GM18520 (cell line): Measurements from ENCODE around the gene RAPGEF3.

Experiments used
- ATAC-seq: cut with Tn5 transposase; IDR thresholded peaks from one replicate; pipeline ENCODE4 v1.9.1; 2021; ENCODE audit not compliant: unreplicated experiment

RAPGEF3 gene

DNA sequence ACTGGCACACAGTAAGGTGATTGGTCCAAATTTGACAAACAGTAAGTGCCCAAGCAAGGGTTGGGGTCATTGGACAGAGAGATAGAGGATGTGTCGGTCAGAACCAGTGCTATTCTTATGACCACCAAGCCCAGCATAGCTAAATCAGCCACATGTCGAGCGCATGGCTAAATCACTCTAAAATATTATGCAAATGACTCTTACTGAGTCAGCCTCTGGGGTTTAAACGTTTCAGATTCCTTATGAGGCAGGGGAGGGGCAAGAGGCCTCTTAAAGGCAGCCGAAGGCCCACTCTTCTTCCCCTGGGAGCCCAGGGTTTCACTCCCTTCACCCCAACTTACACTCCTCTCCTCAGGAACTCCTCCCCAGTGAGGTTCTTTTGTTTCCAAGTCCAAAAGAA lies 32.8 kb downstream of the RAPGEF3 start:
- peak; percentile 80 for ATAC-seq

GRCh38 chr12:47725091-47725772 lies 33.4 kb downstream of the RAPGEF3 start, which contains the start of gene ENDOU:
Gene ENDOU, minus strand, starts transcription at chr12:47725490. Its CDS starts 77 bp downstream, at chr12:47725413.
- no peak for ATAC-seq

DNA sequence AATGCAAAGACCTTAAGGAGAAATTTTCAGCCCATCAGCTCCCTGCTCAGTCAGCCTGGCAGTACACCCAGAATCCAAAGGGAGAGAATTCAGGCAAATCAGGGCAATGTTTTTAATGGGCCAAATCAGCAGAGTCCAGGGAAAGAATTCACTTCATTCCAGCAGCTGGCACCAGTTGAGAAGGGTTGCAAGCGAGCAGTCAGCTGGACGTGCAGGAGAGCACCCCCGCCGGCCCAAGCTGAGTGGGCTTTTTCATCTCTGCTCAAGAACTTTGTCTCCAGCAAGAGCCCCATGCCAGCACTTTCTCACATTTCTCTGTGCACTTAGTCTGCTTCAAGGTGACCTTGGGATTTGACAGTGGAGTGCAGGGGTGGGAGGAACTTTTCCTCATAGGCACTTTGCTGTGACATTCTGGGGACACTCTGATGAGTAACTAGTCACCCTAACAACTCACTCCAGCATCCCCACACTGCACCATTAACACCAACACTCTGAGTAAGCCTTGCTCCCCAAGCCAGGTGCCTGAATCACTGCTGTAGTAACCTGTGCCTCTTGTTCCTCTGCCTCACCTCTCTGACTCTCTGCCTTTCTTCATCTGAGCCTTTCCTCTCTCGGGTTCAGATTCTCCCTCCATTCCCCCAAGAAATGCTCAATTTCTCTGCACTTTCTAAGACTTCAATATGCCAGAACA lies 35.6 kb downstream of the RAPGEF3 start:
- ATAC-seq = no peak

- ATAC-seq = no peak
Measured at GRCh38 chr12:47722136-47722834, 36.4 kb downstream of the RAPGEF3 start.

GRCh38 chr12:47721431-47721973 lies 37.2 kb downstream of the RAPGEF3 start:
- no peak for ATAC-seq

GRCh38 chr12:47718531-47718930 lies 40.1 kb downstream of the RAPGEF3 start:
- ATAC-seq = no peak

DNA sequence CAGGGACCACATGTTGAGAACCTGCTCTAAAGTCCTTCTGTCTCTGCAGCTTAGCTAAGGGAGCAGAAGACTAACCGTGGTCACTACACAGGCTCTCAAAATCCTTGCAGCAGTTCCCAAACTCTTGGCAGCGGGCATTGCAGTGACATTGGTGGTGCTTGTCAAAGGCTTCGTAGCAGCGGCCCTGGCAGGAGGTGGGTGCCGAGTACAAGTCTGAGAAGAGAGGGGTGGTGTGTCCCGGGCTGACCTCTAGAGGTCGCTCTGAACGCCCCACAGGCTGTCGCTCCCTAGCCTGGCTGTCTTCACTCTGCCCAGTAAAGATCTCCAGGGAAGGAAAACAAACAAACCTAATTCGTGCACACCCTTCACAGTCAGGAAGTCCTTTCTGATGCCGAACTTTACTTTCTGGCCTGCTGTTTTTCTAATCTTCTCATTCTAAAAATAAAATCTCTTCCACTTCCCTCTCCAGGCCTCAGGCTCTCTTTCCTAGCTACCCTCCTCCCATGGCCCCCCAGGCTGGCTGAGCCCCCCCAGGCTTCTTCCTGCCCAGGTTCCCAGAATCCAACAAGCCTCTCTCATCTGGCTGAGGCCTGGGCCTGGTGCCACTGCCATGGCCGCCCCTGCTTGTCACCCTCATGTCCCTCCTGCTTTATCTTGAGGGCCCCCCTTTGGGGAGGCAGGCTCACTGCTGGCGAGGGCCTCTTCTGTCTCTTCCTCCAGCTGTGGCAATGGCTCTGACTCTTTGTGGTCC lies 41.1 kb downstream of the RAPGEF3 start:
- no peak for ATAC-seq

DNA sequence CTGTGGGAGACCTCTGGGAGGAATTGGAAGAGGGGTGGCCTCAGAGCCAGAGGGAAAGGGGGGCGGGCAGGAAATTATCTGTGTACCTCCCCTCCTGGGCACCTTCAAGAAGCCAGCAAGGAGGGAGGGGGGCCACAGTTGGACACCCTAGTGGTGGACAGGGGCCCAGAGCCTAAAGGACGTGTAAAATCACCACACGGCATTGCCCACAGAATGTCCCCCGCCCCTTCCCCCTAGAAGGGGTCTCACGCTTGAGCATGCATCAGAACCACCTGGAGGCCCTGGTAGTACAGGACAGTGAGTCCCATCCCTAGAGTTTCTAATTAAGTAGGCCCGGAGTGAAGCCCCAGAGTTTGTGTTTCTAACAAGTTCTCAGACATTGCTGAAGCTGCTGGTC lies 41.6 kb downstream of the RAPGEF3 start:
- no peak for ATAC-seq

DNA sequence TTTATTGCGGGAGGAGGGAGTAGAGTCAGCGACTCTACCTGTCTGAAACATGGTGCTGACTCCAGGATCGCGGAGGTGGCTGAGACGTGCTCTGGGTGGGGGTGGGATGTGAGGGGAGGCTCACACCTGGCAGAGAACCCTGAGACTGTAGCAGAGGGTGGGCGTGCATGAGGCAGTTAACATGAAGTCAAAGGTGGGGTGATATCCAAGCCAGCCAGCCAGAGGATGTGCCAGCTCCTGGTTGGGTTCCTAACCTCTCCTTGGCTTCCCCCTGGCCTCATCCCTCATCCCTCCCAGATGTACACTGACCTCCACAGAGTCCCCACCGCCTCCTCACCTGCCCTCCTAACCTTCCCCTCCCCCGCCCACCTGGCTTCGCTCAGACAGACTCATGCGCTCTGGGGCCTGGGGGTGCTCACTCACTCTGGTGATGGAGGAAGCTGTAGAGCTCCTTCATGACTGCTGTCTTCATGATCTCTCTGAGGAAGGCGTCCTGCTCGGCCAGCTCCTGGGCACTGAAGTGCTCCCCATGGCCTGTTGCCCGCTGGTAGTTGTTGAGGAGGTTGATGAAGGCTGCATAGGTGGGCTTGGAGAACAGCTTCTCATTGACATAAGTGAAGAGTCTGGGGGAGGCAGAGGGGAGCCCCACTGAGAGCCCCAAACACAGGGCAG lies 42.7 kb downstream of the RAPGEF3 start:
- no peak for ATAC-seq

- ATAC-seq = no peak
Measured at GRCh38 chr12:47715393-47715876, 43.2 kb downstream of the RAPGEF3 start.

DNA sequence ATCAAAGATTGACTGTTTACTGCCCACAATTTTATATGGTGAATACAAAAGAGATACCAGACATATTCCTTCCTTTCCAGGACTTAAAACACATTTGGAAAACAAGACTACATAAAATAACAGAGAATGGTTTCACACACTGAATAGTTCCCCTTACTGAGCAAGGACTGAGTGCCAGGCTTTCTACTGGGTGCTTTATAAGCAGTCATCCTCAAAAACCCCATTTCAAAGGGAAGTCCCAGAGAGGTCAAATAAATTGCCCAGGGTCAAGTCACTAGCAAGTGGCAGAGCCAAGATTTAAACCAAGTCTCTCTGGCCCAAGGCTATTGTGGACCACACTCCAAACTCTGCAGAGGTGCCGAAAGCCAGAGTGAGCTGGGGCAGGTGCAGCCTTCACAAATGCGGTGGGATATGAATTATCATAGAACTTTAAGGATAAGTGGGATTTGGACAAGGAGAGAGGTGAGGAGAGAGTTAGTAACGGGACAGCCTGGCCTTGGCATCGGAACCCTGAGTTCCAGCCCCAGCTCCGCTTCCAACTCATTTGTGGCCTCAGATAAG lies 43.8 kb downstream of the RAPGEF3 start:
- peak; percentile 46 for ATAC-seq

DNA sequence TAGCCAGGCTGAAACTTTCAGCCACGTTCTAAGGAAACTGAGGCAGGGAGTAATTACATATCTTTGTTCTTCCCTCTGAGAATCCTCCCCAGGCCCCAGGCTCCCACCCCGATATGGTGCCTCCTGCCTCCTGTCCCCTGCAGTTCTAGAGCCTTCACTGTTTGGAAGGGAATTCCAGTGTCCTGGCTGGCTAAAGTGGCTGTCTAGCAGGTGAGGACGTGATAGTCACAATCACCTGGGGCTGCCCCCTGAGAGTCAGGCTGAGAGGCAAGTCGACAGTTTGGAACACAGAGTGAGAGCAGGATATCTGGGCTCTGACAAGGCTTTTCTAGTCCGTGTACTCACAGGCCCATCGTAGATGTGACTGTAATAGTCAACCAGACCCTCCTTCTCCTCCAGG lies 46.5 kb downstream of the RAPGEF3 start:
- ATAC-seq = no peak

GRCh38 chr12:47711448-47711847 lies 47.2 kb downstream of the RAPGEF3 start:
- ATAC-seq = no peak

DNA sequence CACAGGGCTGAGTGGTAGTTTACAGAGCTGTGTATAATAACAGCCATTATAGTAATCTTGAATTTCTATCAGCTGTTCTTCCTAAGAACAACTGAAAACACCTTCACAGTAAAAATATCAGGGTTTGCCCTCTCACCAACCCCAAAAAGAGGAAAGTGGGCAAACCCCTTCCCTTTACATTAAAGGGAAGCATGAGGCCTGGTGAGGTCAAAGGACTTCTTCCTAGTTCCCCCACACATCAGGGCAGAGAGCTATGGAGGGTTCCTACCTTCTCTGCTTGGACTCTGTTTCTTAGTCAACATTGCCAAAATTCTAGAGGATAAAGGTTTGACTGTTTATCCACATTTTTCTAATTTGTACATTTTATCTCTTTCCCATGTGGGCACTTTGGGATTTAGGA lies 48.4 kb downstream of the RAPGEF3 start:
- ATAC-seq = no peak

DNA sequence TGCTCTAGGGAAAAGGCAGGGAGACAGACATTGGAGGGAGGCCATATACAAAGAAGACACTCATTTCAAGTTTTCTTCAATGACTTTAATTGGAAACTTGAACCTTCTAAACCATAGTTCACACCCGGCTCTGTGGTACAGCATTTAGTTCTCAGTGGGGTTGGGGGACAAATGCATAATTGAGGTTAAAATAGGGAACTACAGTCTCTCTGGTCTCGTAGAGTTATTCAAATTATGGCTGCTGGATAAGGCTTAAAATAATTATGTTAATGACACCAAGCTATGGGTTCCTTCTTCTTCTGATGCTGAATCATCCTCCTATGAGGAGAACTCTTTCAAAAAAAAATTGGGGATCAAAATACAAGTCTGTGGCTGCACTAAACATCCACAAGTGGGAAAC lies 49.0 kb downstream of the RAPGEF3 start:
- ATAC-seq = no peak

- no peak for ATAC-seq
Measured at GRCh38 chr12:47709237-47709636, 49.4 kb downstream of the RAPGEF3 start.

GRCh38 chr12:47707905-47708543 lies 50.7 kb downstream of the RAPGEF3 start:
- no peak for ATAC-seq

DNA sequence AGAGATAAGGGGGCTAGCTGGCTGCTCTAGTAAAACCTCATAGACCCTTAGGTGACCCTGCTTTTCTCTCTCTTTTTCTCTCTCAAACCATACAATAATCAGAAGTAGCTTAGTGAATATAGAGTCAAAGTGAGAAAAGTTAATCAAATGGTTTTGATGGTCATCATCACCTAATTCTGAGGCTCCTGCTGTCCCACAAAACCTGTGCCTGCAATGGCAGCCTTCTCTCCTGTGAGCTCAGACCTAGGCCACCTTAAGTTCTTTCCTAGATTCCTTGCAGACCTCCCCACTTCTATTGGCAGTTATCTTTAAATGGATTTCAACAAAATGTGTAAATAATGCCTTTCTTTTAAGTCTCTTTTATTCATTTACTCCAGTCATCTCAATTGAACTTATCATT lies 51.3 kb downstream of the RAPGEF3 start:
- no peak for ATAC-seq

DNA sequence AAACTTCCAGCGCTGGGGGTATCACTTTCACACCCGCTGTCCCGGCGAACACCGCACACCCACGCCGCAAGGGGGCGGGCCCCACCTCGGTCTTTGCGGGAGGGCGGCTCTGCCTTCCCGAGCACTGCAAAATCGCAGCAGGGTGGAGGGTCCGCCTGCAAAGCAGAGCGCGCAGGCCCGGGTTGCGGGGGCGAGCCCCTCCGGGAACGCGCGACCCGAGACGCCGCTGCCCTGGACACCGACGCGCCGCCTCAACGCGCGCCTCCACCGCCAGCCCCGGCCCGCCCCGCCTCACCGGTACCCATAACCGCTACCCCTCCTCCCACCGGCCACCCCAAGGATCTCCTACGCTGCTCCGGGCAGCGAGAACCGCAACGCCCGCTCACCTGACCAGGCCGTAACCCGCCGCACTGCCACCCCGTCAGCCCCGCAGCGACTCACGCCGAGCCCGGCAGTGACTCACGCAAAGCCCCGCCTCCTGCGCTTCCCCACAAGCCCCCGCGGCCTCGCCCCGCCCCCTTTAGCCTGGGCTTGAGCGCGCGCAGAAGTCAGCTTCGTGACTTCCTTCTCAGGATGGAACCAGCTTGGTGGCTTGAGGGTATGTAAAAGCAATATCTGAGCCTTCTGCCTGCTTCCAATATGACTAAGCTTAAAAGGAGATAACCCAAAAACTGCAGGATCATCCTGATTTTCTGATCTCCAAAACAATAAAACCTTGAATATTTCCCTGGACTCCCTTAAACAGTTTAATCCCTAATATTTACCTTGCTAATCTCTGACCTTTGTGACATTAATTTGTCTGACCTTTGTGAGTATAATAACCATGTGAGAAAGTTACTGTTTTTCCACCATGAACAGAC lies 52.9 kb downstream of the RAPGEF3 start, which contains the start of gene RPAP3:
RPAP3 (minus strand) TSS at position 465 of the 860 bp plus-strand sequence. CDS start 3,190 bp downstream, outside the sequence.
- peak; percentile 46 for ATAC-seq
